GM21717 (cell line): ENCODE measurements around the gene SLC39A13.

Experiments used
- ATAC-seq: cut with Tn5 transposase; IDR thresholded peaks from one replicate; pipeline ENCODE4 v1.9.1; 2021; ENCODE audit warnings: mild to moderate bottlenecking, moderate library complexity; ENCODE audit not compliant: unreplicated experiment

SLC39A13 gene

GRCh38 chr11:47407746-47408590, at the start of gene SLC39A13:
Gene SLC39A13, plus strand, starts transcription at chr11:47408590. Its CDS starts 1,505 bp downstream, at chr11:47410095.
- ATAC-seq: peak; percentile 78

- no peak for ATAC-seq
Measured at GRCh38 chr11:47358731-47359051, 49.7 kb upstream of the SLC39A13 start.

- ATAC-seq: no peak
Measured at GRCh38 chr11:47359162-47359561, 49.2 kb upstream of the SLC39A13 start.

GRCh38 chr11:47359586-47359985, 48.8 kb upstream of the SLC39A13 start:
- ATAC-seq: no peak

- no peak for ATAC-seq
Measured at GRCh38 chr11:47360341-47360740, 48.0 kb upstream of the SLC39A13 start.

GRCh38 chr11:47361419-47361818, 47.0 kb upstream of the SLC39A13 start:
- ATAC-seq: no peak

GRCh38 chr11:47366020-47366490, 42.3 kb upstream of the SLC39A13 start:
- no peak for ATAC-seq

GRCh38 chr11:47369676-47370075, 38.7 kb upstream of the SLC39A13 start:
- ATAC-seq: no peak

GRCh38 chr11:47372422-47372821, 36.0 kb upstream of the SLC39A13 start:
- ATAC-seq: no peak

- ATAC-seq: no peak
Measured at GRCh38 chr11:47373876-47374719, 34.3 kb upstream of the SLC39A13 start.

GRCh38 chr11:47374720-47375019, 33.7 kb upstream of the SLC39A13 start:
- no peak for ATAC-seq

GRCh38 chr11:47375020-47375419, 33.4 kb upstream of the SLC39A13 start:
- ATAC-seq: no peak

GRCh38 chr11:47375546-47376085, 32.8 kb upstream of the SLC39A13 start:
- ATAC-seq: no peak

GRCh38 chr11:47376107-47376524, 32.3 kb upstream of the SLC39A13 start:
- no peak for ATAC-seq

GRCh38 chr11:47376525-47377371, 31.6 kb upstream of the SLC39A13 start:
- ATAC-seq: no peak

GRCh38 chr11:47377571-47378009, 30.8 kb upstream of the SLC39A13 start:
- ATAC-seq: peak; percentile 14

- peak; percentile 82 for ATAC-seq
Measured at GRCh38 chr11:47378010-47378835, 30.2 kb upstream of the SLC39A13 start, which contains the start of gene SPI1. Gene SPI1, minus strand, starts transcription at chr11:47378547. Its CDS starts 194 bp downstream, at chr11:47378353.

- no peak for ATAC-seq
Measured at GRCh38 chr11:47378836-47379170, 29.6 kb upstream of the SLC39A13 start.

GRCh38 chr11:47379317-47379716, 29.1 kb upstream of the SLC39A13 start:
- ATAC-seq: no peak

- ATAC-seq: no peak
Measured at GRCh38 chr11:47380078-47380477, 28.3 kb upstream of the SLC39A13 start.
